Colonic mucosa (tissue), 4 donors: ENCODE results near the gene SLIT3. TPM values are rescaled to one million over a fixed set of nuclear protein-coding genes. Genes with fewer than 3 reads are reported as not detected.

ENCODE experiments used
- DNase-seq: peaks from one replicate; pipeline ENCODE4 v3.0.0-alpha.2; 2020
- H3K27ac ChIP-seq: fragments of 200-600 bp; one replicate; pipeline ENCODE4 v1.8.0; 2021
- H3K27me3 ChIP-seq: fragments of 200-600 bp; one replicate; pipeline ENCODE4 v1.8.0; 2021
- H3K36me3 ChIP-seq: fragments of 200-600 bp; one replicate; pipeline ENCODE4 v1.8.0; 2021
- H3K4me1 ChIP-seq: fragments of 200-600 bp; one replicate; pipeline ENCODE4 v1.8.0; 2021; ENCODE audit warnings: mild to moderate bottlenecking
- H3K4me3 ChIP-seq: fragments of 200-600 bp; one replicate; pipeline ENCODE4 v1.8.0; 2021
- H3K9ac ChIP-seq, 2 donors: one replicate each; pipeline ENCODE4 v1.7.0; 2013; ENCODE audit warnings: control low read depth in 2 of 2, low read depth in 2 of 2, low read length in 2 of 2
- H3K9me3 ChIP-seq: fragments of 200-600 bp; one replicate; pipeline ENCODE4 v1.8.0; 2021
- CTCF ChIP-seq: fragments of 200-600 bp; IDR thresholded peaks from one replicate; pipeline ENCODE4 v1.8.0; 2022; ENCODE audit warnings: antibody characterized with exemption, mild to moderate bottlenecking
- intact Hi-C: fragments of 100-400 bp; cut with DNase I; formaldehyde crosslinking; loops from one replicate; pipeline ENCODE4 v1.14.1; 2022
- total RNA-seq, 2 donors: library from RNA; stranded (reverse); fragmentation: NEBNext Ultra II Directional in 1 of 2; extraction: Animal tissue kit (Norgen Biotek cat#: 25700) in 1 of 2; gene quantifications; one replicate each; pipeline ENCODE4 v1.2.1, GENCODE V29; 2021
- donor health status: healthy.
- donor health status: DM: no; HTN: no; CAD: no.
- donor health status: DM: no; HTN: no; CAD: no.

The SLIT3 gene
- total RNA-seq, 2 donors from 2014 or later, result 3.4 to 7.6 TPM

GRCh38 chr5:169328401-169328800 lies 27.5 kb upstream of the SLIT3 start:
- no peak for TF ChIP-seq CTCF
- Histone ChIP-seq H3K4me3 (no peak overlapping the region), H3K27me3 (no peaks in the 10 kb centered on the region), H3K4me1 (no peaks in the 10 kb centered on the region), H3K27ac (no peak overlapping the region), H3K9ac (no peak overlapping the region), H3K9me3 (no peaks in the 10 kb centered on the region), H3K36me3 (no peaks in the 10 kb centered on the region)
- DNase-seq, result no peak
- intact Hi-C loops, result no loop called here

GRCh38 chr5:169325273-169325672 lies 24.3 kb upstream of the SLIT3 start:
- no peaks in the 10 kb centered on the region for H3K27me3 ChIP-seq
- H3K9me3 ChIP-seq, result no peaks in the 10 kb centered on the region
- H3K9ac ChIP-seq, result no peak overlapping the region
- no peaks in the 10 kb centered on the region for H3K4me1 ChIP-seq
- H3K36me3 ChIP-seq, result no peaks in the 10 kb centered on the region
- H3K4me3 ChIP-seq, result no peak overlapping the region
- intact Hi-C loops, result no loop called here
- TF ChIP-seq CTCF, result no peak
- DNase-seq, result no peak
- H3K27ac ChIP-seq, result no peak overlapping the region

GRCh38 chr5:169318556-169318955 lies 17.6 kb upstream of the SLIT3 start:
- intact Hi-C loops, result no loop called here

DNA sequence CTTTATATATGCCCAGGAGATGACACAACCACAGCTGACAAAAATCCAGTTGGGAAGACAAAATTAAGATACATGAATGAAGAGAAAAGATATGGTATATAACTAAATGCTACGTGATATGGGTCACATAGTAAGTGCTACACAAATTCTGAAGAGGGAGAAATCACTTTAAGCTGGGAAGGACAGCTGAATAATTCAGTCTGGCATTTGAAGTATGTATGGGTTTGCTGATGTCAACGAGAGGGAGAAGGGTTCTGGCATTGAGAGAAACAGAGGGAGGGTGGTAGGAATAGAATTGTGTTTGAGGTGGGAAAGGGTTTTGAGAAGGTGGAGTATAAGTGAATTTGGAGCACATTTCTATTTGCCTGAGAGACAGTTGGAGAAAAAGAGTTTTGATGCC lies 6.7 kb upstream of the SLIT3 start:
- Histone ChIP-seq H3K9ac (no peak overlapping the region), H3K4me1 (no peaks in the 10 kb centered on the region), H3K9me3 (no peaks in the 10 kb centered on the region), H3K27me3 (no peaks in the 10 kb centered on the region), H3K36me3 (no peaks in the 10 kb centered on the region), H3K27ac (no peak overlapping the region), H3K4me3 (no peak overlapping the region)
- intact Hi-C loops, result loop anchor here (10.0 kb wide), 1 partner anchor 623 kb away; no protein-coding TSS in a partner anchor
- no peak for TF ChIP-seq CTCF
- no peak for DNase-seq

More at GRCh38 chr5:169318556-169318955, 17.6 kb upstream of the SLIT3 start:
- H3K9me3 ChIP-seq, result no peaks in the 10 kb centered on the region
- TF ChIP-seq CTCF, result no peak
- H3K9ac ChIP-seq, result no peak overlapping the region
- no peak for DNase-seq
- H3K4me1 ChIP-seq, result no peaks in the 10 kb centered on the region
- H3K27me3 ChIP-seq, result no peaks in the 10 kb centered on the region
- H3K36me3 ChIP-seq, result no peaks in the 10 kb centered on the region
- H3K4me3 ChIP-seq, result no peak overlapping the region
- no peak overlapping the region for H3K27ac ChIP-seq

DNA sequence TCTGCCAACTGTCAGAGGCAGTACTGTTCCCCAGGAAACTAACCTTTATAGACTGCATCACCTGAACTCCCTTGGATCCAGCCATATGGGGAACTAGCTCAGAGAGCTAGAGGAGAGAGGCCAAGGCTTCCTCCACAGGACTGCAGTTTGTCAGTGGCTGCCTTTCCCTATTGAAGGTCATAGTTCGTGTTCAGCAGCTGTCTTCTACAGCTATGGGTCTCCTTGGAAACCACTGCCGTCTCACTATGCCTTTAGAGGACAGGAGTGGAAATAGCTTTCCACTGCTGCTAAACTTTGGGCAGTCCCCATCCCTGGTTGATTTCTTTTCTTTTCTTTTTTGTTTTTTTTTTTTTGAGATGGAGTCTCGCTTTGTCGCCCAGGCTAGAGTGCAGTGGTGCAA lies 4.4 kb upstream of the SLIT3 start:
- H3K9me3 ChIP-seq, result no peaks in the 10 kb centered on the region
- no peak overlapping the region for H3K4me3 ChIP-seq
- no peaks in the 10 kb centered on the region for H3K4me1 ChIP-seq
- peaks cover 12% of the 10 kb centered on the region for H3K27me3 ChIP-seq
- no peak overlapping the region for H3K9ac ChIP-seq
- no peak for TF ChIP-seq CTCF
- H3K27ac ChIP-seq, result no peak overlapping the region
- DNase-seq, result no peak
- intact Hi-C loops, result loop anchor here (2.0 to 10.0 kb wide), 2 partner anchors 317 to 621 kb away; no protein-coding TSS in a partner anchor
- H3K36me3 ChIP-seq, result no peaks in the 10 kb centered on the region
